ENCODE measurements around the gene AGAP2.

DNA sequence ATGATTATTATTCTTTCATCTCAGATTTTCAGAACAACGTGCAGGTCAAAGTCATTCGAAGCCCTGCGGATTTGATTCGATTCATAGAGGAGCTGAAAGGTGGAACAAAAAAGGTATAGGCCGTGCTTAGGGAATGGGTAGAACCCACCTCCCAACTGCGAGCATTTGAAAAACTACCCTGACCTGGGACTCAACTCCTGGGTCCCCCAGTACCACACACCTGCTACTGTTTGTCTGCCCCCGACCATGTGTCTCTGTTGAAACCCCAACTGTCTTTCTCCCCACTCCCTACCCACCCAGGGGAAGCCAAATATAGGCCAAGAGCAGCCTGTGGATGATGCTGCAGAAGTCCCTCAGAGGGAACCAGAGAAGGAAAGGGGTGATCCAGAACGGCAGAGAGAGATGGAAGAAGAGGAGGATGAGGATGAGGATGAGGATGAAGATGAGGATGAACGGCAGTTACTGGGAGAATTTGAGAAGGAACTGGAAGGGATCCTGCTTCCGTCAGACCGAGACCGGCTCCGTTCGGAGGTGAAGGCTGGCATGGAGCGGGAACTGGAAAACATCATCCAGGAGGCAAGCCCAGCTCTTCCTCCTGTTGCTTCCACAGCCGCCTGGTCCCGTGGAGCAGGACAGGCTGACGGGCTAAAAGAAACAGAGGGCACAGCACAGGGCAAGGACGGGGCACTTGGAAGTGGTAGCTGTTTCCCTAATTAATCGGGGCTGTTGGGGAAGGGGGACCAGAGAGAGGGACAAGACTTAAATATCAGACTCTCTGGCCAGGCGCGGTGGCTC lies 20.5 kb downstream of the AGAP2 start:
- TF ChIP-seq, protein P1, sequence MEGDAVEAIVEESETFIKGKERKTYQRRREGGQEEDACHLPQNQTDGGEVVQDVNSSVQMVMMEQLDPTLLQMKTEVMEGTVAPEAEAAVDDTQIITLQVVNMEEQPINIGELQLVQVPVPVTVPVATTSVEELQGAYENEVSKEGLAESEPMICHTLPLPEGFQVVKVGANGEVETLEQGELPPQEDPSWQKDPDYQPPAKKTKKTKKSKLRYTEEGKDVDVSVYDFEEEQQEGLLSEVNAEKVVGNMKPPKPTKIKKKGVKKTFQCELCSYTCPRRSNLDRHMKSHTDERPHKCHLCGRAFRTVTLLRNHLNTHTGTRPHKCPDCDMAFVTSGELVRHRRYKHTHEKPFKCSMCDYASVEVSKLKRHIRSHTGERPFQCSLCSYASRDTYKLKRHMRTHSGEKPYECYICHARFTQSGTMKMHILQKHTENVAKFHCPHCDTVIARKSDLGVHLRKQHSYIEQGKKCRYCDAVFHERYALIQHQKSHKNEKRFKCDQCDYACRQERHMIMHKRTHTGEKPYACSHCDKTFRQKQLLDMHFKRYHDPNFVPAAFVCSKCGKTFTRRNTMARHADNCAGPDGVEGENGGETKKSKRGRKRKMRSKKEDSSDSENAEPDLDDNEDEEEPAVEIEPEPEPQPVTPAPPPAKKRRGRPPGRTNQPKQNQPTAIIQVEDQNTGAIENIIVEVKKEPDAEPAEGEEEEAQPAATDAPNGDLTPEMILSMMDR (conservative IDR thresholded peaks at IDR 0.05; ENCODE audit: low read depth, low read length): no peak
- TF ChIP-seq EZH2phosphoT487 (IDR thresholded peaks at IDR 0.05; ENCODE audit: borderline replicate concordance, low read length): no peak

Measured in PC-3 (cell line).